DMS153 treated with DMSO at 0.1 percent for 48 hours (cell line): ENCODE results near the gene DAPK1.

ENCODE experiments used
- DNase-seq: peaks from one replicate; lab custom pipeline; 2025; ENCODE audit not compliant: unreplicated experiment; lab: John Stamatoyannopoulos, UW

The DAPK1 gene

GRCh38 chr9:87592554-87593358, 95.1 kb downstream of the DAPK1 start:
- no peak for DNase-seq

- DNase-seq, result no peak
These were observed 95.8 kb downstream of the DAPK1 start for GRCh38 chr9:87593359-87593980.

DNA sequence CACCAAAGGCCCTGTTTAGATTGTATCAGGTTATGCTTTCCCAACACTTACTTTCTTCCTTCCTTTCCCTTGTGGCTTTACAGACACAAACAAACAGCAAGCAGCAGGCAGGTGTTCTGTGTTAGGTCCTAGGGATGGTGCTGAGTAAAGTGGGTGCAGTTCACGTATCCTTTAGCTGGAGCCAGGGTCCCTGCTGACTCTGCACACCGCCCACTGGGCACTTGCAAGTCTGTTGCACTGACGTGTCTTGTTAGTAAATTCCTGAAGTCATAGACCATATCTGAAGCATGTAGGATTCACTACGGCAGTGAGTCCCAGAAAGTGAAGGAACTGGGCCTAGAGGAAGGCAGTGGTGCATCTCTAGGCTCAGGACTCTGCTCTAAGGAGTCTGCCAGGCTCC, 96.5 kb downstream of the DAPK1 start:
- DNase-seq, result no peak

DNA sequence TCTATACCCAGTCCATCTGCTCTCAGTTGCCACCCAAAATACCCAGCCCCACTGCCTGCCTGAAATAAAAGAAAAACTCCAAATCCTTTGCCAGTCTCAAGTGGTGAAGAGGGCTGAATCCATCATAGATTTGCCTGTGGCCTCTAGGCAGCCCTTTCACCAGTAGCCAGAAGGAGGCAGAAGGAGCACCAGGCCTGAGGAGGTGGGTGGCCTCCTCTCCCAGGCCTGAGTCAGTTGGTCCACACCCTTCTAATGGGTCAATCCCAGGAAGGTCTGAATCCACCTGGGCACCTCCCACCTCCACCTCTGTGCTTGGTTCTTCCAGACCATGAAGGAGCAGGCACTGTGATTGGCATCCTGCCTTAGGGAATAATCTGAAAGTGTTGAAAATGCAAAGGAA, 97.0 kb downstream of the DAPK1 start:
- DNase-seq, result no peak

DNA sequence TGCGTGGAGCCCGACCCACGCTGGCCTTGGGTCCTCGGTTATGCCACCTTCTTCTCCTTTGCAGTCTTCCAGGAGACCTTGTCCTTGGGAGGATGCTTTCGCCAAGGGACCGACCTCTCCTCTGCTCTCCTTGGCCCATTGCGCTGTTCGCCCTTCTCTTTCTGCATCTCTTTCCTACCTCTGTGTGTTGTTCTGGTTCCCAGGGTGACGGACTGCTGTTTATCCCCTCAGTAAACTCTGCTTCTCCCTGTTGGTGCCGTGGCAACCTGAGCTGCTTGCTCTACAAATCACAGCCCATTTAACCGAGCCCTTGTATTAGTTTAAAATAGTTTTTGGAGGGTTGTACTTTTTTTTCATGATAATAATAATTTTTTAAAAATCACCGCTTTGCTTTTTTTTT, 97.9 kb downstream of the DAPK1 start:
- no peak for DNase-seq

- DNase-seq, result no peak
These were observed 99.2 kb downstream of the DAPK1 start for GRCh38 chr9:87596862-87597261.

GRCh38 chr9:87597710-87598443, 100.2 kb downstream of the DAPK1 start:
- no peak for DNase-seq

DNA sequence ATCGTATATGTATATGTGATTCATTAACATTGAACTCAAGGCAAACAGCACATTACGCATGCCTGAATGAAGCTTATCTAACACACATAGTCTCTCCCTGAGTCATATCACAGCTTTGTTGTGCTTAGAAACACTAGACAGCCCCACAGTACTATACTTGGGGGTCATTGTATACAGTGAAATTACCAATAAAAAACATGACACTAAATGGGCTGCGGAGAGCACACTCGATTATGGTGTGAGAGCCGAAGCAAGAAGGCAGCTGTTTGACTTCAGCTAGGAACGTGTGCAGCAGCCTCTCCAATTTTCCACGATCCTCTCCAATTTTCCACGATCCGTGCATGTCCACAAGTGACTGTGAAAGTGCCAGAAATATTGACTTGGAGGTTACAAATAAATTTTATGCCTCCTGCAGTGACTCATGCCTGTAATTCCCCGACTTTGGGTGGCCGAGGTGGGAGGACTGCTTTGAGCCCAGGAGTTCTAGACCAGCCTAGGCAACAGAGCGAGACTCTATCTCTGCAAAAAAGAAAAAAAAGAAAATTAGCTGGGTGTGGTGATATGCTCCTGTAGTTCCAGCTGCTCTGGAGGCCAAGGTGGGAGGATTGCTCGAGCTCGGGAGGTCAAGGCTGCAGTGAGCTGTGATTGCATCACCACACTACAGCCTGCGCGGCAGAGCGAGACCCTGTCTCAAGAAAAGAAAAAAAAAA, 102.4 kb downstream of the DAPK1 start:
- no peak for DNase-seq

- DNase-seq, result no peak
These were observed 103.5 kb downstream of the DAPK1 start for GRCh38 chr9:87601176-87601575.

- DNase-seq, result no peak
These were observed 103.9 kb downstream of the DAPK1 start for GRCh38 chr9:87601595-87601994.

DNA sequence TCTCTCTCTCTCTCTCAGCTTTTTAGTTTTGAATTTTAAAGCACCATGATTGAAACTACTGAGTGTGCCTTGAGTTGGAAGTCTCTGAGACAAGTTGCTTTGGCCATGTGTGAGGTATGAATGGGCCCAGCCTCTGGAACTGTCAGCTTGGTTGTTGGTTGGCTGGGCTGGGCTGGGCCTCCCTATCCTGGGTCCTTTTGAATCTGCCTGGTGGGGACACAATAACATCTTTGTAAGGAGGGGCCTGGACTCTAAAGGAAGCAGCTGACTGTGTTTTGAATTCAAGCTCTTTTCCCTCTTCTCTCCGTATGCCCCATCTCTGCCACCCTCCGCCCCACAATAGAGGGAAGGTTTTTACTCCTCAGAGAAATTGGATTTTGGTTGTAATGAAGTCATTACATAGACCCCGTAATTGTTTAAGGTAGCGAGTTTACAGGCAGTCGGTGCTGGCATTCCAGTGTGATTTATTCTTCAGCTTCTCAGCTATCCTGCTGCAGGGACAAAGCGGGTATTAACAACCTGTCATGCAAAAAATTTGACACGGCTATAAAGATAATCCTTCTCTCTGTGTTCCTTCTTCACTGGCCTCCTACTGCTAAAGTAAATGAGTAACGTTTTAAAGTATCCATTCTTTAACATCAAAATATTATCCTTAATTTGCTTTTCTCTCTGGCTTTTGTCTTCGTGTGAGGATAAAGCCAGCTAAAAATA, 105.4 kb downstream of the DAPK1 start:
- DNase-seq, result no peak

DNA sequence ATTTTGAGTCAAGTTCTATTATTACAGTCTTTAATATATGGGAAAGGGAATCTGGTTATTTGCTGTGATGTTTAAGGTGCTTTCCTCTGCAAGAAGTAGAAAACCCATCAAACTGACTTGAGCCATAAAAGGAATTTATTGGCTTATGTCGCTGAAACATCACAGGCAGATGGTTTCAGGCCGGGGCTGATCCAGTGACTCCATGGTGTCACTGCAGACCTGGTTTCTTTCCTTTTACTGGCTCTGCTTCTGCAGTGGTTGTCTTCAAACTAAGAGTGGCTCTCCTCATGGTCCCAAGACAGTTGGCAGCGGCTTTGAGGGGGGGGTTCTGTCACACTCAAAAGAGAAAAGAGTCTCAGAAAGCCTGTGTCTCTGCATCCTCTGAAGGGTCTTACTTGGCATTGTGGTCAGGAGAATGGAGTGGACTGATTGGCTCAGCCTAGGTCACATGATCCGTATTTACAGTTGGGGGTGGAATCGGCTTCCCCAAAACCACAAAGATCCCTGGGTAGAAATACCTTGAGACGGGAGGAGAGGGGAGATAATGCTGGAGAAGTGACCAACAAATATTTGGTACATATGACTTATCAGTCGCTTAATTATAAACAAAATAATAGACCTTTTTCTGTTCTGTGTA, 106.3 kb downstream of the DAPK1 start:
- DNase-seq, result no peak

- DNase-seq, result no peak
These were observed 107.4 kb downstream of the DAPK1 start for GRCh38 chr9:87604886-87605588.

- DNase-seq, result no peak
These were observed 108.0 kb downstream of the DAPK1 start for GRCh38 chr9:87605676-87606075.

DNA sequence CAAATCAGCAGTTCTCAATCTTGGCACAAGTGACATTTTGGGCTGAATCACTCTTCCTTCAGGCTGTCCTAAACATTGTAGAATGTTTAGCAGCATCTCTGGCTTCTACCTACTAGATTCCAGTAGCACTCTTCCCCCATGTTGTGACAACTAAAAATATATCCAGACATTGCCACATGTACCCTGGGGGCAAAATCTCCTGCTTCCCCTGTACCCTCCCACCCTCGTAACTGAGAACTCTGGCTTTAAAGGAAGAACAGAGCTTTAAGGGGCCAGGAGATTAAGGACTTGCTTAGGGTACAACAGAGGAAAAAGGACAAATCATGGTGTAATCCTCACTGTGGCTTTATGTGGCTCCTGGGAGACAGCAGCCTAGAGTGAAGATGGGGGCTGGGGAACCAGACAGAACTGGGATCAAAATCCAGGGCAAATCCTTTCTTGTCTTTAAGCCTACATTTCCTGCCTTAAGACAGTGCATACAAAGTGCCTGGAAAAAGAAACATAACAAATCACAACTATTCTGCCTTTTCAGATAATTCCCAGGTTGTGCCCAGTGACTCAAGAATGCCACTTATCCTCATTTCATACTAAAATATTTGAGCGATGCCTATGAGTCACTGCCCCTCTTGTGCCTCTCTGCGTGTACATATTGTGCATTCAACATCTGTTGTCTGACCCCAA, 109.3 kb downstream of the DAPK1 start:
- DNase-seq, result no peak

DNA sequence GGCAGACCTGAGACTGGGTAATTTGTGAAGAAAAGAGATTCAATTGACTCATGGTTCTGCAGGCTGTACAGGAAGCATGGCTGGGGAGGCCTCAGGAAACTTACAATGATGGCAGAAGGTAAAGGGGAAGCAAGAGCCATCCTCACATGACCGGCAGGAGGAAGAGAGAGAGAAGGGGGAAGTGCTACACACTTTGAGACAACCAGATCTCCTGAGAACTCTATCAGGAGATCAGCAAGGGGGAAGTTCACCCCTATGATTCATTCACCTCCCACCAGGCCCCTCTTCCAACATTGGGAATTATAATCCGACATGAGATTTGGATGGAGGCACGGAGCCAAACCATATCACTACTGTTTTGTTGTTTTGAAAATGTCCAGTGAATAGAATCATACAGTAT, 110.2 kb downstream of the DAPK1 start:
- DNase-seq, result no peak

- no peak for DNase-seq
These were observed 111.3 kb downstream of the DAPK1 start for GRCh38 chr9:87609002-87609401.

GRCh38 chr9:87609486-87609885, 111.8 kb downstream of the DAPK1 start:
- no peak for DNase-seq
